NCI-H82 (cell line): ENCODE results near the gene CNPY1.

ENCODE experiments used
- DNase-seq: peaks from one replicate; lab custom pipeline; 2025; lab: John Stamatoyannopoulos, UW

The CNPY1 gene

GRCh38 chr7:155511702-155511996 is 34.7 kb downstream of the CNPY1 start:
- no peak for DNase-seq

- DNase-seq, result no peak
Observed at GRCh38 chr7:155510975-155511701, 35.2 kb downstream of the CNPY1 start.

GRCh38 chr7:155509725-155510551 is 36.4 kb downstream of the CNPY1 start:
- DNase-seq, result peak; percentile 47

- no peak for DNase-seq
Observed at GRCh38 chr7:155509359-155509724, 37.0 kb downstream of the CNPY1 start.

GRCh38 chr7:155508376-155509358 is 37.7 kb downstream of the CNPY1 start:
- no peak for DNase-seq

- no peak for DNase-seq
Observed at GRCh38 chr7:155507576-155507975, 38.8 kb downstream of the CNPY1 start.

- DNase-seq, result peak; percentile 32
Observed at GRCh38 chr7:155506854-155507337, 39.5 kb downstream of the CNPY1 start.

GRCh38 chr7:155505422-155505793 is 41.0 kb downstream of the CNPY1 start:
- DNase-seq, result no peak

- DNase-seq, result no peak
Observed at GRCh38 chr7:155497149-155497901, 49.0 kb downstream of the CNPY1 start.

- no peak for DNase-seq
Observed at GRCh38 chr7:155496267-155497005, 49.9 kb downstream of the CNPY1 start.

GRCh38 chr7:155495440-155496248 is 50.7 kb downstream of the CNPY1 start:
- no peak for DNase-seq

- no peak for DNase-seq
Observed at GRCh38 chr7:155494551-155494950, 51.8 kb downstream of the CNPY1 start.

GRCh38 chr7:155493744-155494538 is 52.4 kb downstream of the CNPY1 start:
- DNase-seq, result no peak

GRCh38 chr7:155491812-155492211 is 54.5 kb downstream of the CNPY1 start:
- DNase-seq, result no peak

GRCh38 chr7:155490697-155491628 is 55.4 kb downstream of the CNPY1 start:
- no peak for DNase-seq

GRCh38 chr7:155489862-155490696 is 56.3 kb downstream of the CNPY1 start:
- DNase-seq, result no peak
